Inferior parietal cortex (tissue), 1 donor: ENCODE measurements around the gene EIF2A.
"Not testable (repeated sequence)": the region's sequence is repeated elsewhere in the genome, so short reads cannot be mapped to it uniquely, and the experiment has no call there.

Experiments used
- DNase-seq: peaks from one replicate; pipeline ENCODE4 v3.0.0-alpha.2; 2016; ENCODE audit errors: extremely low spot score

EIF2A gene

DNA sequence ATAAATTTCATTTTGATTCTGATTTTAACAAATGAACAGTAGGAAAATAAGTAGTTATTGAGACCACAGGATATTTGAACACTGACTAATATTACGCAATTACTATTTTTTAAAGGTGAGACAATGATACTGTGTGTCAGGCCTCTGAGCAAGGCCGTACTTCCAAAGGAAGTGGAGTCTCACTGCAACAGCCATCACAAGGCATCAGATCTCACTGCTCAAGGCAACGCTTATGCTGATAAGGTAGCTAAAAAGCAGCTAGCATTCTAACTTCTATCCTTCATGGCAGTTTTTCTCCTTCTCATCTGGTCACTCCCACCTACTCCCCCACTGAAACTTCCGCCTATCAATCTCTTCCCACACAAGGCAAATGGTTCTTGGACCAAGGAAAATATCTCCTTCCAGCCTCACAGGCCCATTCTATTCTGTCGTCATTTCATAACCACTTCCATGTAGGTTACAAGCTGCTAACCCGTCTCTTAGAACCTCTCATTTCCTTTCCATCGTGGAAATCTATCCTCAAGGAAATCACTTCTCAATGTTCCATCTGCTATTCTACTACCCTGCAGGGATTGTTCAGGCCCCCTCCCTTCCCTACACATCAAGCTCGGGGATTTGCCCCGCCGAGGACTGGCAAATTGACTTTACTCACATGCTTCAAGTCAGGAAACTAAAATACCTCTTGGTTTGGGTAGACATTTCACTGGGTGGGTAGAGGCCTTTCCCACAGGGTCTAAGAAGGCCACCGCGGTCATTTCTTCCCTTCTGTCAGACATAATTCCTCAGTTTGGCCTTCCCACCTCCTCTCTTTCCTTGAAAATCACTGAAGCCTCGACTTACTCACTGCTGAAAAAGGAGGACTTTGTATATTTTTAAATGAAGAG lies 54.3 kb downstream of the EIF2A start:
- not testable (repeated sequence) for DNase-seq

DNA sequence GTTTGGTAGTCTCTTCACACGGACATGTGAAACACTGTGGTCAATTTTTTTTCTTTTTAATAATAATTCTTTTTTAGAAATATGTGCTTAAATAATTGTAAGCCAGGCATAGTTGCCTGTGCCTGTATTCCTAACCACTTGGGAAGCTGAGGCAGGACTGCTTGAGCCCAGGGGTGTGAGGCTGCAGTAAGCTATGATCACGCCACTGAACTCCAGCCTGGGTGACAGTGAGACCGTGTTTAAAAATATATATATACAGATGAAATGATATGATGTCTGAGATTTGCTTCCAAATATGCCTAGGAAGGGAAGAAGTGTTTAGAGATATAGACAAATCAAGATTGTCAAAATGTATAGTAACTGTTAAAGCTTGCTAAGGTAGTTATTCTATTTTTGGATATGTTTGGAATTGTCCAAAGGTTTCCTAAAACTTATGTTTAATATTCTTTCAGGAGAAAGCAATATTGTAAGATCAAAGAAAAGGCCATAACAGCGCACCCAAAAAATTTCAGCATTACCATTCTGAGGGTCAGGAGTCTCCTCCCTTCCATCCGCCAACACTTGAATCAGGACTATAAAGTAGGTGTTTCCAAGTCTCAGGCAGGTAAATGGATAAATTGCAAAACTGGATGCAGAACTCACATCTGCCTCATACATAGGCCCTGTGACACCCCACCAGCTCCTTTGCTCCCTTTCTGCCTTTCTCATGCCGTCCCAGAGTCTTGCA lies 56.0 kb downstream of the EIF2A start:
- no peak for DNase-seq

DNA sequence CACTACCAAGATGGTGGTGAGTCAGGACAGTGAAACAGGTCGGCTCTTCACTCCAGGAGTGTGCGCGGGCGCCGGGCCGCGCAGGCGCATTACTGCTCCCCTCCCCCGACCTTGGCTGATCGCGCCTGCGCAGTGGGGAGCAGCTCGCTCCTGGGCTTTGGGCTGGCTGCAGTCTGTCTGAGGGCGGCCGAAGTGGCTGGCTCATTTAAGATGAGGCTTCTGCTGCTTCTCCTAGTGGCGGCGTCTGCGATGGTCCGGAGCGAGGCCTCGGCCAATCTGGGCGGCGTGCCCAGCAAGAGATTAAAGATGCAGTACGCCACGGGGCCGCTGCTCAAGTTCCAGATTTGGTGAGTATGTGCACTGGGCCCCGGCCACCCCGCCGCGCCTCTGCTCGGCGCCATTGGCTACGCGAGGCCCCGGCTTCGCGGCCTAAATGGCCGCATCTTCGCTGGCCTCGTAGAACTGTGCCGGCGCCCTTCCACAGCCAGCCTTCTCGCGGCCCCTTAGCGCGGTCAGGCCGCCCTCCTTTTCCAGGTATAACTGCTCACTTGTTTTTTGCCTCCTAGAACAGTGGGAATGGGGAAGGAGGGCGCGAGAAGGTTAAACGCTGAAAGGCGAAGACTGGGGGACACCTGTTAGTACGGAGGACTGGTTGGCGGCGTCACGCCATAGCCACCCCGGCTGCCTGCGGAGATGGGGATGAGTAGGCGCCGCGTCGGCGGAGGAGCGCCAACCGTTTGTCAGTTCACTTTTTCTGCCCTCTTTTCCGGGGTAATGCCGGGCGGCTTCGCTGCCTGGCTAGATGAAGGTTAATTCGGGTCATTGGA lies 56.8 kb downstream of the EIF2A start, which contains the start of gene SELENOT:
SELENOT (plus strand) TSS at position 169 of the 827 bp plus-strand sequence; CDS start at position 211, 42 bp downstream.
- peak; percentile 96 for DNase-seq

DNA sequence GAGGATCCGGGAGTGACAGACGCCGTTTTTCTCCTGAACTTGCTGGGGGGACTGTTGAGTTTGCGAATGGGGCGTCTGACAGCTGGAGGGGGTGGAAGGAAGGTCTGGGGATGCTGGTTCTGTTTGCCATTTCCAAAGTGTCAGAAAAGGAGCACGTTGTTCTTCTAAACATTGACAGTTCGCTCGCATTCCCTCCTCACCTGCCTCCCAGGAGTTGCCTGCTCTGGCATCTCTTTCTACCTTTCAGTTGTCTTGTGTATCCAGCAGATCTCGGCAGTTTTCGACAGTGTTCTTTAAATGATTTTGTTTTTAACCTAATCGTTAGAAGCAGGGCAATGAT lies 57.4 kb downstream of the EIF2A start:
- no peak for DNase-seq

DNA sequence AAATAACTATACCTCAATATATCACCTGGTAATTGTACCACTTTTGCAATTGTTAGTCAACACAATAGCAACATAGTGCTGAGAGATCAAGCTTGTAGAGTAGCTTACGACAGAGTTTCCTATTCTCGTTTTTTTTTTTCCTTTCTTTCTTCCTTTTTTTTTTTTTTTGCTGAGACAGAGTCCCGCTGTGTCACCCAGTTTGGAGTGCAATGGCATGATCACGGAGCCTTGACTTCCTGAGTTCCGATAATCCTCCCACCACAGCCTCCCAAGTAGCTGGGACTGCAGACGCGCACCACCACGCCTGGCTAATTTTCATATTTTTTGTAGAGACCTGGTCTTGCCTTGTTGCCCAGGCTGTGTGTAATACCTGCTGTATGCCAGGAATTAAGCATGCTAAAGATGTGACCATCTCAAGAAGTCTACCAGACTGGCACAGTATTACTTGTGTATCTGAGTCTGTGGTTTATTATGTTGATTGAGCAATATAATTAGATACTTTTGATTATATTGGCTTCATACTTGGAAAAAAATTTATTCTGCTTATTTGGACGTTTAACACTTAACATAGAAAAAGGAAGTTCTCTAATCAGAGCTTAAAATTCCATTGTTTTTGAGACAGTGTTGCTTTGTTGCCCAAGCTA lies 59.5 kb downstream of the EIF2A start:
- no peak for DNase-seq

DNA sequence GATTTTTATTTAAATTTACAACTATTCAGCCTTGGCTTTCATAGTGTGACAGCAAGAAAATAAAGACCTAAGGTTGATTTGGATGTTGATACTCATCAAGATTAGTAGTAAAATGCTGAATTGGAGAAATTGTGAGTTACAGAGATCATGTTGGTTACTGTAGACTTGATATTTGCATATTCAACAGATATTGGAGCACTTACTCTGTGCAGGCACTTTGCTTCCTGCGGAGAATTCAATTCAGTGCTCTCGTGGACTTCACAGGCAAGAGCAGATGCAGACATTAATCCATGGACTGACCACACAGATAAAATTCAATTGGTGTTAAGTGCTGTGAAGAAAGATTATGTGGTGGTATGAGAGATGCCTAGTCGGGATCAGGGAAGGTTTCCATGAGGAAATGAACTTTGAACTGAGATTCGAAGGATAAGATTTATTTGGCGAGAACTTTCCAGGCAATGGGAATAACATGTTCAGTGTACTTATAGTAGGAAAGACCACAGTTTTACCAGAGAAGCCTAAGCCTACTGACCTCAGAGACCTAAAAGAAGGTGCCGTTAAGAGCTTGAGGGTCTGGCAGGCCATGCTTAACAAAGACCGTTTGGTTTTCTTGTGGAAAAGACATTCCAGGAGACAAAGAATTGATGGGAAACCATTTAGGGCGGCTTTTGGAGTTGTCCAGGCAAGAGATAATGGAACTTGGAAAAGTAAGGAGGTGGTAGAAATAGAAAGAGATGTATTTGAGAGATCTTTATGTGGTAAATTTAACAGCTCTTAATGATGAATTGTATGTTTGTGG lies 60.9 kb downstream of the EIF2A start:
- DNase-seq: no peak

DNA sequence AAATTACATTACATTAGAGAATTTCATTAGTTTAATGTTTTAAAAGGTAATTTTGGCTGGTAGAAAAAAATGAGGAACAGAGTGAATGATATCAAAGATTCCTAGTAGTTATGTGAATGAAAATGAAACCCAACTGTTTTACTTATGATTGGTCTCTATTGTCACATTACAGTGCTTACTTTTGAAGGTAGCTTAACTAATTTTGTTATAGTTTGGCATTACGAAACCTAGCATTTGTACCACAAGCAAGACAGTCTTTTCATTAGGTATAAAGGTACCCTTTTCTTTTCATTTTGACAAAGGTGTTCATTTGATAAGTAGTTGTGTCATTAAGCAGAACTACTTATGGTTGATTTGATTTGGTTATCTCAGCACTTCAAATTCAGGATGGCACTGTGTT lies 63.4 kb downstream of the EIF2A start:
- no peak for DNase-seq

DNA sequence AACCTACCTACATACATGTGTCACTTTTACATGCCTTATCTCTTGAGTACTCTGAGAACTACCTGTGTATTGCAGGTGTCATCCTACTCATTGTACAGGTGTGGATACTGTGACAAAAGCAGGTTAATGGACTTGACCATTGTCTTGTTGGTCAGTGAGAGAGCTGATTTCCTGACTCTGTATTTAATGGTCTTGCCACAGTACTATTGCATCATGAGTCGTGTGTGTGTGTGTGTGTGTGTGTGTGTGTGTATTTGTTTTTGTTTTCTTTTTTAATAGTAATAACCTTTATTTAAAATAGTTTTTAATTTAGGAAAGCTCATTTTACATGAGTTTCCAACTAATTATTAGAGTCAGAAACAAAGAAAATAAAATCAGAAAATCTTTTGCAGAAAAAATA lies 64.2 kb downstream of the EIF2A start:
- no peak for DNase-seq

DNA sequence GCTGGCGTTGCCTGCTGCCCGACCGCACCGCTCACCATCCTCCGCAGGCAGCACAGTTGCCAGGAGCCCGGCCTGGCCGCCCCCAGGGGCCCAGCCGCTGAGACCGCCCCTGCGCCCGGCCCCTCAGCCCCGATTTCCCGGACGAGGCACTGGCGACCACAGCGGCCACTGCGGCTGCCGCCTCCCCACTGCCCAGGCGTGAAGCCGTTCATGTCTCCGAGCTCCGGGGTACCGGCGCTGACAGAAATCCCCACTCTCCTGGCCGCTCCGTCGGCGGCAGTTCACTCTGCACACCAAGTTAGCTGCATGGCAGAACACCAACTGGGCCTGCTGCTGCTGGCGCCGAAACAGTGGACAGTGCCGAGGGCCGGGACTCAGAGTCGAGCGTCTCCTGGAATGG lies 65.1 kb downstream of the EIF2A start:
- no peak for DNase-seq

DNA sequence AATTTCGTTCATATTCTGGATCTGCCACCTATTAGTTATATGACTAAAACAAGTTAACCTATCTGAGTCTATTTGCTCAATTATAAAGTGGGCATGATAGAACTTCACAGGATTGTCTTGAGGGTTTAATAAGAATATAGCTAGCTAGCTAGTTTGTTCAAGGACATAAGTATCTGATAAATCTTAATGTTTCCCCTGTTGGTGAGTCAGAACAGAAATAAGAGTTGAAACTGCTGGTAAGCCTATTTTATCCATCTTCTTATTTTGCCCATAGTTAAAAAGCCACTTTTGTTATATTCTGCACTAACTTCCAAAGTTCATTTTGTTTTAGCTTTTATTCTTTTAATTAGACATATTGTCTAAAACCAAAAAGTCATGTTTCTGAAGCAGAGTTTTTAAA lies 65.9 kb downstream of the EIF2A start:
- DNase-seq: no peak

DNA sequence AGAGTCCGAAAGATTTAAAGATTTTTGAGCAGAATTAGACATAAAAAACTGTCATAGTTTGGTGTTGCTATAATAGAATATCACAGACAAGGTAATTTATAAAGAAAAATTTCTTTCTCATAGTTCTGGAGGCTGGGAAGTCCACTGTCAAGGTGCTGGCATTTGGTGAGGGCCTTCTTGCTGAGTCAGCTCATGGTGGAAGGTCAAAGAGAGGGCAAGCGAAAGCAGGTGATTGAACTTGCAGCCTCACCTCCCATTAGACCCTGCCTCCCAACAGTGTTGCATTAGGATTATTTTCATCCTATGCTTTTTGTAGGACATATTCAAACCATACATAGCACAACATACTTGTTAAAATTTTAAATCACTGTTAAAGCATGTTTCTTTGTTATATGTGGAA lies 66.4 kb downstream of the EIF2A start:
- no peak for DNase-seq

DNA sequence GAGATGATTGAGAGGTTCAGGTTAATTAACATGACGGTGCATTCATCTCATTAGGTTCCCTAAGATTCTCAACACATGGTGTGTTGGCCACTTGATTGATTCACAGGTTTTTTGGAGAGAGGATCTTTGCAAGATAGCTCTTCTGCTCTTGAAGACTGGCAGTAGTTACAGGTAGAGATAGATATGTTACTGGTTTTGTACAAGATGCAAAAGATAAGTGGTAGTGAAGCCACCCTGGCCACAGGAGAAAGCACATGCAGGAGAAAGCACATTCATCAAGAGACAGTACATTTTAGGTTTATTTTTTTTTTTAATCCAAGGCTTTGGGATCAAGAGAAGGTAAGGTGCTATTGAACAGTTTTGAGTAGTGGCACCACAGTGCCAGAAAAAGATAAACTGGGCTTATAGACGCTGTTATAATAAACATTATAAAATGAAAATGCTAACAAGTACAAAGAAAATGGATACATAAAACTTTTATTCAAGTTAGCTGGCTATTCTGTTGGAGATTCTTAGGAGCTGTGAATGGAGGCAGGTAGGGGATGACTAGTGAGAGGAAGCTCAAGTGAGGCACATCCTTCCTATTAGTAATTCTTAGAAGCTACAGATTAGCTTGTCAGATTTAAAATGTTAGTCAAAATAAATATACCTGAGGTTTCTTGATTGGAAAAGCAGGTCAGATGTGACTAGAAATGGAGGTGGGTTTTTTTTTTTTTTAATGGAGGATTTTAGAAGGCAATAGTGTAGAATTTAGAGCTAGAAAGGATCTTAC lies 67.3 kb downstream of the EIF2A start:
- DNase-seq: no peak

DNA sequence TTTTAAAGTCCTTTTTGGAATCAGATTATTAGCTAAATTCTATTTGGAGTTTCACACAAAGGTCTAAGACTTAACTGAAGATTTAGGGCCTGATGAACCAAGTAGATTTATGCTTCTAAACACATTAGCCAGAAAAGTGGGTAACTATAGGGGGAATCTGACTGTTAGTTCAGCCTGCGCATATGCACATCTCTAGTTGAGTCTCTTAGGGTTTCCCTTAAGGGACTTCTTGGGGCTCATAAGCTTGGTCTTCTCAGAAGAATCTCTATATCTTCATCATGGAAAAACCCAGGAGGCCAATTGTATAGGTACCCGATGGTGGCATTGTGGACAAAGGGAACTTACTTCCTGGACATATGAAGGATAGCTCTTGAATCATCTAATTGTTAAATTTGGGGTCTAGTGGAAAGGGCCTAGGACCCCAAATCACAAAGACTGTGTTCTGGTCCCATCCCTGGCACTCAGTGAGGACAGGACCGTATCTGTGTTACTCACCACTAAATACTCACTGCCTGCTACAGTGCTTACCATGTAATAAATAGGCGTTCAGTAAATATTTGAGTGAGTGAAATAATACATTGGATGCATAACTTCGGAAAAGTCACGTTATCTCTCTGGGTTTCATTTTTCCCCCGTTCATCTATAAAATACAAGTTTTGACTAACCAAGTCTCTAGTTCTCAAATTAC lies 73.6 kb downstream of the EIF2A start:
- DNase-seq: no peak

DNA sequence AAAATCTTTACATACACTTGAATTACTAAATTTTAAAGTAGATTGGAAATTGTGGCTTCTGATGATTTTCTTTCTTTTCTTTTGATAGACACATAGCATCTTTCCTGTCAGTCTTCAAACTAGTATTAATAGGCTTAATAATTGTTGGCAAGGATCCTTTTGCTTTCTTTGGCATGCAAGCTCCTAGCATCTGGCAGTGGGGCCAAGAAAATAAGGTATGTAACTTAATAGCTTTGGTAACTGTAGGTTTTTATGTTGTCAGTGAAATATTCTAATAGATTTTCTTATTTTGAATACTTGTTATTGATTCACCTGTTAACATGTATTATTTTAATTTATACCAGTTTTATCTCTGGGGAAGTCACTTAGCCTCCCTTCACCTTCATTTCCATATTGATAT lies 76.4 kb downstream of the EIF2A start:
- DNase-seq: not testable (repeated sequence)

DNA sequence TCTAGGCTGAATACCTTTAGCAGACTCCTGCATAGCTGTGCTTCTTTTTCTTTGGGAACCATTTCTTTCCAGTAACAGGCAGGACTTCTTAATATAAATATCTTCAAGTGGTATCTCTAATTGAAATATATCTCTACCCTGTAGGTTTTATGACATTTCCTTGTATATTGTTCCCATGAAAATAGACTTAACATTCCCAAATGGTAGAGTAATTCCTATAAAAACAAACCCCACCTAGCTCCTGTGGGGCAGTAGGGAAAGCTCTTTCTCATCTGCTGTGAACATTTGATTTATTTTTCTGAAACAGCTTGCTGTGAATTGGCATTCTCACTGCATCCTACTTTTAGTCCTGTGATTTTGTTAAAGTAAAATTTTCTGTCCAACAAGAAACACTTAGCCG lies 77.4 kb downstream of the EIF2A start:
- DNase-seq: no peak

DNA sequence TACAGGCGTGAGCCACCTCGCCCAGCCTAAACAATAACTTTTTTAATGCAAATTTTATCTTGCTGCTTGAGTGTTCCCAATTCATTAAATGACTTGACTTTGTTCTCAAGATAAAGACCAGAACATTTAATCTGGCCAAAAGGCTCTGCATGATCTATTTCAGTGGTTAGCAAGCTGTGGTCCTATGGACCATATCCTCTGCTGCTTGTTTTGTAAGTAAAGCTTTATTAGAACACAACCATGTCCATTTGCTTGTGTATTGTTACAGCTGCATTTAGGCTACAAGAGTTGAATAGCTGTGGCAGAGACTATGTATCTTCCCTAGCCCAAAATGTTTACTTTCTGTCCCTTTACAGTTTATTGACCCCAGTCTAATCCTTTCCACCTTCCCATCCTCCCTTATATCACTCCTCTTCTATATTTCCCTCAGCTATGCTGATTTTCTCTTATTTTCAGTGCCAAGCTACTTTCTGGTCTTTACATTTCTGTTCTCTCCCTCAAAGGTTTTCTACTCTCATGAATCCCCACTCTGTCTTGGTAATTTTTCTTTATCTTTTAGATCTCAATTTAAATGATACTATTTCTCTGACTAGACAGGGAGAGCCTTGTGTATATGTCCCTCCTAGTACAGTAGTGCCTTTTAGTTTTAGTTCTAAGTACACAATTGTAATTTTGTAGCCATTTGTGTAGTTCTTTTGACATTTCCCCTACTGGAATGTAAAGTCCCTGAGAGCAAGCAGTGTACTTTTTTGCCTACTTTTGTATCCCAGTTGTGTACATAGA lies 79.8 kb downstream of the EIF2A start:
- no peak for DNase-seq

DNA sequence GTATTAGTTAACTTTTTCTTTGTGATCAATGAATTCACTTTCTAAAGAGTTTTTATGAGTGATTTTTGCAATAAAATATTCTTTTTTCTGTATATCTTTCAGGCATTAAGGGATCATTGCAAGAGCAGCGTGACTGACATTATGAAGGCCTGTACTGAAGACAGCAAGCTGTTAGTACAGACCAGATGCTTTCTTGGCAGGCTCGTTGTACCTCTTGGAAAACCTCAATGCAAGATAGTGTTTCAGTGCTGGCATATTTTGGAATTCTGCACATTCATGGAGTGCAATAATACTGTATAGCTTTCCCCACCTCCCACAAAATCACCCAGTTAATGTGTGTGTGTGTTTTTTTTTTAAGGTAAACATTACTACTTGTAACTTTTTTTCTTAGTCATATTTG lies 81.0 kb downstream of the EIF2A start:
- DNase-seq: no peak

DNA sequence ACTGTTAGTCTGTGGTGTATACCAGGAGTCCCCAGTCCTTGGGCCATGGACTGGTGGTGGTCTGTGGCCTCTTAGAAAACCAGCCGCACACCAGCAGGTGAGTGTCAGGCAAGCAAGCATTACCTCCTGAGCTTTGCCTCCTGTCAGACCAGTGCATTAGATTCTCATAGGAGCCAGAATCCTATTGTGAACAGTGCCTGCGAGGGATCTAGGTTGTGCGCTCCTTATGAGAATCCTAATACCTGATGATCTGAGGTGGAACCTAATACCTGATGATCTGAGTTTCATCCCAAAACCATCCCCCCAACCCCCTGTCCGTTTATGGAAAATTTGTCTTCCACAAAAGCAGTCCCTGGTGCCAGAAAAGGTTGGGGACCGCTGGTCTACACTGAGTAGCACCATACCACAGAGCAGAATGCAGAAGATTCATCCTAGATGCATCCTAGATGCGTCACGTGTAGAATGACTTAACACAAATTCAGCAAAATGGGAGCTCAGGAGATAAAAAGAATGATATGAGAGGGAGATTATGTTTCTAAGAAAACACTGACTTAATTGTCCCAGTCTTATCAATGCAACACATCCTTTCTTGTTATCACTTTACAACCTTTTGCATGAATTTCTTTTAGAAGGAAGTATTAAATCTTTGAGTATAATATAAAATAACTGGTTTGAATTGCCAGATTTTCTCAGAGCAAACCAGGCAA lies 85.1 kb downstream of the EIF2A start:
- no peak for DNase-seq
